ENCODE measurements around the gene PTPRD. TPM values are rescaled to one million over a fixed set of nuclear protein-coding genes. Genes with fewer than 3 reads are reported as not detected.

Gene PTPRD
- total RNA-seq, 1 donor from 2014 or later = 197 TPM

GRCh38 chr9:8627976-8628679 lies 1984.7 kb downstream of the PTPRD start:
- DNase-seq (ENCODE audit: extremely low spot score, unreplicated experiment) = no peak
- Mint-ChIP-seq H3K9me3 (no peaks in the 10 kb centered on the region), H3K27me3 (peaks cover 11% of the 10 kb centered on the region), H3K4me3 (no peak overlapping the region), H3K4me1 (ENCODE audit: unreplicated experiment) (peaks cover 20% of the 10 kb centered on the region), H3K36me3 (peaks cover 12% of the 10 kb centered on the region), H3K27ac (peak overlapping the region; percentile 17)
- no peak for TF ChIP-seq CTCF (conservative IDR thresholded peaks at IDR 0.05)

GRCh38 chr9:8622871-8623270 lies 1989.9 kb downstream of the PTPRD start:
- peaks cover 4% of the 10 kb centered on the region for H3K4me1 Mint-ChIP-seq (ENCODE audit: unreplicated experiment)
- H3K9me3 Mint-ChIP-seq = no peaks in the 10 kb centered on the region
- H3K36me3 Mint-ChIP-seq = peaks cover 14% of the 10 kb centered on the region
- no peak overlapping the region for H3K27ac Mint-ChIP-seq
- TF ChIP-seq CTCF (conservative IDR thresholded peaks at IDR 0.05) = no peak
- DNase-seq (ENCODE audit: extremely low spot score, unreplicated experiment) = no peak
- H3K4me3 Mint-ChIP-seq = no peak overlapping the region
- H3K27me3 Mint-ChIP-seq = peaks cover 18% of the 10 kb centered on the region

GRCh38 chr9:8622222-8622802 lies 1990.5 kb downstream of the PTPRD start:
- no peak for TF ChIP-seq CTCF (conservative IDR thresholded peaks at IDR 0.05)
- Mint-ChIP-seq H3K27me3 (peaks cover 18% of the 10 kb centered on the region), H3K9me3 (no peaks in the 10 kb centered on the region), H3K4me1 (ENCODE audit: unreplicated experiment) (no peaks in the 10 kb centered on the region), H3K4me3 (no peak overlapping the region), H3K36me3 (peaks cover 14% of the 10 kb centered on the region), H3K27ac (no peak overlapping the region)
- no peak for DNase-seq (ENCODE audit: extremely low spot score, unreplicated experiment)

GRCh38 chr9:8621416-8621815 lies 1991.4 kb downstream of the PTPRD start:
- Mint-ChIP-seq H3K9me3 (no peaks in the 10 kb centered on the region), H3K4me1 (ENCODE audit: unreplicated experiment) (no peaks in the 10 kb centered on the region), H3K36me3 (peaks cover 9% of the 10 kb centered on the region), H3K27ac (no peak overlapping the region), H3K27me3 (peaks cover 17% of the 10 kb centered on the region), H3K4me3 (no peak overlapping the region)
- TF ChIP-seq CTCF (conservative IDR thresholded peaks at IDR 0.05) = no peak
- no peak for DNase-seq (ENCODE audit: extremely low spot score, unreplicated experiment)

- TF ChIP-seq CTCF (conservative IDR thresholded peaks at IDR 0.05) = no peak
- no peak for DNase-seq (ENCODE audit: extremely low spot score, unreplicated experiment)
- H3K36me3 Mint-ChIP-seq = peaks cover 9% of the 10 kb centered on the region
- H3K27me3 Mint-ChIP-seq = peaks cover 20% of the 10 kb centered on the region
- no peak overlapping the region for H3K27ac Mint-ChIP-seq
- H3K4me1 Mint-ChIP-seq (ENCODE audit: unreplicated experiment) = peaks cover 10% of the 10 kb centered on the region
- no peaks in the 10 kb centered on the region for H3K9me3 Mint-ChIP-seq
- H3K4me3 Mint-ChIP-seq = no peak overlapping the region
Observed at GRCh38 chr9:8616414-8616813, 1996.4 kb downstream of the PTPRD start.
